Transverse colon (tissue), 4 donors: Measurements from ENCODE around the gene GABRB1. TPM values are rescaled to one million over a fixed set of nuclear protein-coding genes. Genes with fewer than 3 reads are reported as not detected.

Experiments used
- DNase-seq: peaks from one replicate; pipeline ENCODE4 v3.0.0-alpha.2; 2019
- H3K27ac ChIP-seq, 4 donors: fragments of 200-600 bp; sonication (generic); 2 replicates each; pipeline ENCODE4 v1.5.1; 2016 to 2018; ENCODE audit warnings: inconsistent platforms in 4 of 4
- H3K27me3 ChIP-seq: fragments of 200-600 bp; sonication (generic); 2 replicates; pipeline ENCODE4 v1.5.1; 2017; ENCODE audit warnings: inconsistent platforms
- H3K36me3 ChIP-seq, 4 donors: fragments of 200-600 bp; sonication (generic); 2 replicates each; pipeline ENCODE4 v1.5.1; 2017 to 2019; ENCODE audit warnings: inconsistent platforms in 4 of 4
- H3K4me1 ChIP-seq, 4 donors: fragments of 200-600 bp; sonication (generic); 2 replicates each; pipeline ENCODE4 v1.5.1; 2017 to 2020; ENCODE audit warnings: inconsistent platforms in 4 of 4
- H3K4me3 ChIP-seq, 4 donors: fragments of 200-600 bp; sonication (generic); 1 replicate in 1 of 4; 2 replicates in 3 of 4; pipeline versions ENCODE4 v1.5.1 to v1.6.1; 2017 to 2019; ENCODE audit warnings: inconsistent platforms in 4 of 4
- H3K9me3 ChIP-seq, 2 donors: fragments of 200-600 bp; sonication (generic); 2 replicates each; pipeline ENCODE4 v1.5.1; 2017 to 2019; ENCODE audit warnings: inconsistent platforms in 2 of 2
- CTCF ChIP-seq, 5 experiments: fragments of 200-600 bp in 3 of 5; fragments of 450-650 bp in 2 of 5; sonication (generic) in 3 of 5; IDR thresholded peaks; 1 replicate in 2 of 5; 2 replicates in 3 of 5; pipeline ENCODE4 v1.5.1; 2016 to 2017; ENCODE audit warnings: antibody characterized with exemption in 5 of 5, inconsistent platforms in 3 of 5, mild to moderate bottlenecking in 2 of 5, moderate library complexity in 1 of 5
- EP300 ChIP-seq: sonication (generic); formaldehyde crosslinking; IDR thresholded peaks from one replicate; pipeline ENCODE4 v1.6.1; 2017; ENCODE audit warnings: antibody characterized with exemption, low read depth
- POLR2A ChIP-seq: fragments of 450-650 bp; IDR thresholded peaks from one replicate; pipeline ENCODE4 v1.6.1; 2016; ENCODE audit warnings: antibody characterized with exemption, mild to moderate bottlenecking, moderate library complexity
- POLR2AphosphoS5 ChIP-seq, 3 donors: sonication (generic); formaldehyde crosslinking; IDR thresholded peaks; one replicate each; pipeline ENCODE4 v1.6.1; 2016; ENCODE audit warnings: antibody characterized with exemption in 3 of 3
- WGBS, 2 donors: methylation state at CpG; one replicate each; pipeline ENCODE4 v1.1.5; 2018; ENCODE audit warnings: low coverage in 1 of 2; 5-methylcytosine and 5-hydroxymethylcytosine counted together
- in situ Hi-C, 4 donors: fragments of 200-750 bp; cut with MboI; loops; one replicate each; pipeline versions ENCODE4 v1.15.0 to v1.15.1; 2017; ENCODE audit warnings: low sequenced_read_pairs in 3 of 4, low pct_ligation_motif_present in 1 of 4, low pct_unique_long_range_greater_than_20kb in 1 of 4
- intact Hi-C: fragments of 100-400 bp; cut with DNase I; formaldehyde crosslinking; loops from one replicate; pipeline ENCODE4 v1.15.1; 2023; ENCODE audit warnings: low total_unique reads
- total RNA-seq, 4 donors: library from RNA; depleted of rRNA; stranded (reverse); fragments of >200 nt; gene quantifications; one replicate each; pipeline ENCODE4 v1.1.0, GENCODE V29; 2016

GABRB1 gene
- total RNA-seq, 4 donors from 2014 or later, result 0.14 to 19.7 (median 0.48) TPM; not detected in 1

GRCh38 chr4:47432749-47433148 is 401.4 kb downstream of the GABRB1 start:
- in situ Hi-C loops (no loop called here), intact Hi-C loops (no loop called here)
- Histone ChIP-seq H3K4me1 (no peaks in the 10 kb centered on the region), H3K36me3 (no peaks in the 10 kb centered on the region), H3K9me3 (no peaks in the 10 kb centered on the region), H3K4me3 (no peak overlapping the region), H3K27ac (no peak overlapping the region), H3K27me3 (no peaks in the 10 kb centered on the region)
- 33 to 44% methylated on average over 1 of the region's 1 CpG for WGBS, 2 donors
- TF ChIP-seq EP300 (no peak), POLR2A (no peak), POLR2AphosphoS5 (IDR thresholded peaks at IDR 0.05) (no peak), CTCF (IDR thresholded peaks at IDR 0.05) (no peak)
- no peak for DNase-seq

- Histone ChIP-seq H3K36me3 (no peaks in the 10 kb centered on the region), H3K27ac (no peak overlapping the region), H3K27me3 (no peaks in the 10 kb centered on the region), H3K9me3 (no peaks in the 10 kb centered on the region), H3K4me3 (no peak overlapping the region), H3K4me1 (no peaks in the 10 kb centered on the region)
- TF ChIP-seq CTCF (IDR thresholded peaks at IDR 0.05) (no peak), POLR2A (no peak), EP300 (no peak), POLR2AphosphoS5 (IDR thresholded peaks at IDR 0.05) (no peak)
- no peak for DNase-seq
- intact Hi-C loops (no loop called here), in situ Hi-C loops (no loop called here)
These were observed 403.6 kb downstream of the GABRB1 start for GRCh38 chr4:47434931-47435330.

- no peak for TF ChIP-seq POLR2A
- no peak for TF ChIP-seq POLR2AphosphoS5 (IDR thresholded peaks at IDR 0.05)
- TF ChIP-seq EP300, result no peak
- TF ChIP-seq CTCF (IDR thresholded peaks at IDR 0.05), result no peak
These were observed 411.6 kb downstream of the GABRB1 start for GRCh38 chr4:47442980-47443379.

GRCh38 chr4:47444031-47444430 is 412.7 kb downstream of the GABRB1 start:
- Histone ChIP-seq H3K27ac (no peak overlapping the region), H3K4me1 (no peaks in the 10 kb centered on the region), H3K4me3 (no peak overlapping the region), H3K27me3 (no peaks in the 10 kb centered on the region), H3K36me3 (no peaks in the 10 kb centered on the region), H3K9me3 (no peaks in the 10 kb centered on the region)
- WGBS, 2 donors, result 94 to 95% methylated on average over 2 of the region's 2 CpGs
- TF ChIP-seq POLR2A, result no peak
- no peak for TF ChIP-seq CTCF (IDR thresholded peaks at IDR 0.05)
- no peak for TF ChIP-seq EP300
- TF ChIP-seq POLR2AphosphoS5 (IDR thresholded peaks at IDR 0.05), result no peak
- in situ Hi-C loops, result no loop called here
- intact Hi-C loops, result no loop called here
- DNase-seq, result no peak

More at GRCh38 chr4:47442980-47443379, 411.6 kb downstream of the GABRB1 start:
- in situ Hi-C loops (no loop called here), intact Hi-C loops (no loop called here)
- Histone ChIP-seq H3K36me3 (no peaks in the 10 kb centered on the region), H3K4me3 (no peak overlapping the region), H3K4me1 (no peaks in the 10 kb centered on the region), H3K9me3 (no peaks in the 10 kb centered on the region), H3K27me3 (no peaks in the 10 kb centered on the region), H3K27ac (no peak overlapping the region)
- DNase-seq, result no peak
- WGBS, 2 donors, result 67 to 73% methylated on average over 5 of the region's 5 CpGs
